Keratinocyte (primary cell): ENCODE data around the gene SLC34A2. TPM values are rescaled to one million over a fixed set of nuclear protein-coding genes. Genes with fewer than 3 reads are reported as not detected.

Experiments used
- DNase-seq: peaks from one replicate; pipeline ENCODE4 v3.0.0-alpha.2; 2011; ENCODE audit warnings: low read depth, missing footprints, low spot score
- FAIRE-seq: peaks from 2 replicates; lab custom pipeline; 2011; peaks lifted over from hg19 to GRCh38; lab: Jason Lieb, UNC
- H2AFZ ChIP-seq: 2 replicates; pipeline ENCODE4 v1.6.0; 2012; ENCODE audit warnings: low read length, control low read depth, inconsistent platforms; ENCODE audit not compliant: control insufficient read depth
- H3K27ac ChIP-seq: 2 replicates; pipeline ENCODE4 v1.5.1; 2011; ENCODE audit warnings: low read length; ENCODE audit not compliant: control insufficient read depth, insufficient read depth
- H3K27me3 ChIP-seq: 3 replicates; pipeline ENCODE4 v1.6.0; 2011; ENCODE audit warnings: low read length; ENCODE audit not compliant: control insufficient read depth, insufficient read depth; ENCODE audit errors: extremely low read depth
- H3K36me3 ChIP-seq, 2 experiments: 2 replicates in 1 of 2; 3 replicates in 1 of 2; pipeline ENCODE4 v1.5.1; 2011; ENCODE audit warnings: low read length in 2 of 2, mild to moderate bottlenecking in 1 of 2; ENCODE audit not compliant: control insufficient read depth in 2 of 2, insufficient read depth in 2 of 2; ENCODE audit errors: extremely low read depth in 1 of 2
- H3K4me1 ChIP-seq: 3 replicates; pipeline ENCODE4 v1.5.1; 2011; ENCODE audit warnings: low read length; ENCODE audit not compliant: control insufficient read depth, insufficient read depth; ENCODE audit errors: extremely low read depth
- H3K4me2 ChIP-seq: 3 replicates; pipeline ENCODE4 v1.6.0; 2011; ENCODE audit warnings: low read depth, low read length; ENCODE audit not compliant: control insufficient read depth, insufficient read depth; ENCODE audit errors: extremely low read depth
- H3K4me3 ChIP-seq, 3 experiments: fragments of 200-600 bp in 1 of 3; sonication (generic) in 1 of 3; 2 replicates in 2 of 3; 3 replicates in 1 of 3; pipeline ENCODE4 v1.5.1; 2011 to 2016; ENCODE audit warnings: low read length in 3 of 3, mild to moderate bottlenecking in 3 of 3, control low read depth in 2 of 3, inconsistent platforms in 1 of 3, low read depth in 1 of 3, mixed read lengths in 1 of 3, mixed run types in 1 of 3, moderate library complexity in 1 of 3; ENCODE audit not compliant: control insufficient read depth in 2 of 3, insufficient read depth in 2 of 3; ENCODE audit errors: extremely low read depth in 1 of 3
- H3K79me2 ChIP-seq: 2 replicates; pipeline ENCODE4 v1.6.0; 2012; ENCODE audit warnings: low read length; ENCODE audit not compliant: control insufficient read depth, insufficient read depth
- H3K9ac ChIP-seq: 3 replicates; pipeline ENCODE4 v1.6.0; 2011; ENCODE audit warnings: low read length; ENCODE audit not compliant: control insufficient read depth, insufficient read depth; ENCODE audit errors: extremely low read depth
- H3K9me1 ChIP-seq: 3 replicates; pipeline ENCODE4 v1.6.0; 2011; ENCODE audit warnings: low read length; ENCODE audit not compliant: control insufficient read depth, insufficient read depth; ENCODE audit errors: extremely low read depth
- H3K9me3 ChIP-seq: 2 replicates; pipeline ENCODE4 v1.5.1; 2012; ENCODE audit warnings: low read depth, low read length; ENCODE audit not compliant: control insufficient read depth
- H4K20me1 ChIP-seq: 3 replicates; pipeline ENCODE4 v1.6.0; 2011; ENCODE audit warnings: low read length; ENCODE audit not compliant: control insufficient read depth, insufficient read depth; ENCODE audit errors: extremely low read depth
- EZH2 ChIP-seq: IDR thresholded peaks from one replicate; pipeline ENCODE4 v1.6.1; 2012; ENCODE audit warnings: inconsistent platforms, mild to moderate bottlenecking, low read length, moderate library complexity
- dilution Hi-C: fragments of 300-500 bp; cut with MboI; formaldehyde crosslinking; loops from one replicate; pipeline ENCODE4 v1.7.0; 2020; ENCODE audit warnings: low sequenced_read_pairs; ENCODE audit not compliant: extremely low pct_ligation_motif_present
- polyA plus RNA-seq, 5 experiments: library from polyadenylated mRNA; depleted of rRNA in 3 of 5; stranded (reverse) in 3 of 5; stranded (forward) in 1 of 5; unstranded in 1 of 5; fragments of >200 nt; gene quantifications; 1 replicate in 1 of 5; 2 replicates in 3 of 5; 3 replicates in 1 of 5; pipeline versions ENCODE4 v1.2.1 to v1.2.3, GENCODE V29; 2011 to 2012; ENCODE audit warnings: missing spikeins in 2 of 5, low read depth in 1 of 5, low replicate concordance in 1 of 5
- TF ChIP-seq, protein P1 (sequence below), 3 experiments: IDR thresholded peaks in 1 of 3; conservative IDR thresholded peaks in 1 of 3; optimal IDR thresholded peaks in 1 of 3; 2 replicates in 2 of 3; 3 replicates in 1 of 3; pipeline versions ENCODE3 to v1.5.1; 2011; ENCODE audit warnings: low read length in 3 of 3, mild to moderate bottlenecking in 3 of 3, moderate library complexity in 2 of 3, control low read depth in 1 of 3, inconsistent platforms in 1 of 3; ENCODE audit not compliant: insufficient read depth in 2 of 3; ENCODE audit errors: extremely low read depth in 1 of 3

The SLC34A2 gene
- polyA plus RNA-seq, 1 donor (not counting 4 experiments of a cell fraction or from before 2014, with no cell fraction given): not detected

DNA sequence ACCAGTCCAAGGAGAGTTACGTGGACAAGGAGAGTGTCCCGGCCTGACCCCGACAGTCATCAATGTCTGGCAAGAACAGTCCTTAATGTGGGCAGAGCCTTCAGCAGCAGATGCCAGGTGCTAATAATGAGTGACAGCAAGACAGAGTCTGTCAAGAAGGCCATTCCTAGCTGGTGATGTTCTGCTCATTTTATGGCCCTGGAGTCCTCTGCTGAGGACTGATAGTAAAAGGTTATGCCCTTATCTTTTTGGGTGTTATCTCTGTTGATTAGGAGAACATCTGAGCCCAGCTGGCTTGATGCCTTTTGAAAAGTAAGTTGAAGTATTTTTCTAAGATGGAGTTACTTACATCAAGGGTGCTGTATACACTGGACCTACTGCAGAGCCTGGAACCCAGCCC, 67.3 kb downstream of the SLC34A2 start:
- no peaks in the 10 kb centered on the region for H3K9me3 ChIP-seq
- FAIRE-seq: no peak

DNA sequence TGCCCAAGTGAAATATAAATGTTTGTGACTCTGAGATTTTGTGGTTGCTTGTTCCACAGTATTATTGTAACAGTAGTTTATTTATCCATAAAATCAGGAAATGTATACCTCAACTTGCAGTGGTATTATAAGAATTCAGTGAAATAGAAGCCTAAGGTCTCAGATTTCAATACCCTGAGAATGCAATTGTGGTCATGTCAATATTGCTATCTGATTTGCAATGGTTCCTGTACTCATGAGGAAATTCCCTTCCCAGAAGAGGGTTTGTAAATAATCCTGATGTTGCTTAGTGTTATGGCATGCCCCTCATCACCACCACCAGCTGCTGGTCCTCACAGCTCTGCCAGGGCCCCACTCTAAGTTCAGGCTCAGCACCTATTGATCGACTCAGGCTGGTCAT, 67.8 kb downstream of the SLC34A2 start:
- no peaks in the 10 kb centered on the region for H3K27me3 ChIP-seq
- H4K20me1 ChIP-seq: no peaks in the 10 kb centered on the region
- DNase-seq: no peak
- H3K36me3 ChIP-seq: no peaks in the 10 kb centered on the region
- dilution Hi-C loops: no loop called here
- no peaks in the 10 kb centered on the region for H3K9me3 ChIP-seq
- TF ChIP-seq EZH2: no peak
- TF ChIP-seq, protein P1, sequence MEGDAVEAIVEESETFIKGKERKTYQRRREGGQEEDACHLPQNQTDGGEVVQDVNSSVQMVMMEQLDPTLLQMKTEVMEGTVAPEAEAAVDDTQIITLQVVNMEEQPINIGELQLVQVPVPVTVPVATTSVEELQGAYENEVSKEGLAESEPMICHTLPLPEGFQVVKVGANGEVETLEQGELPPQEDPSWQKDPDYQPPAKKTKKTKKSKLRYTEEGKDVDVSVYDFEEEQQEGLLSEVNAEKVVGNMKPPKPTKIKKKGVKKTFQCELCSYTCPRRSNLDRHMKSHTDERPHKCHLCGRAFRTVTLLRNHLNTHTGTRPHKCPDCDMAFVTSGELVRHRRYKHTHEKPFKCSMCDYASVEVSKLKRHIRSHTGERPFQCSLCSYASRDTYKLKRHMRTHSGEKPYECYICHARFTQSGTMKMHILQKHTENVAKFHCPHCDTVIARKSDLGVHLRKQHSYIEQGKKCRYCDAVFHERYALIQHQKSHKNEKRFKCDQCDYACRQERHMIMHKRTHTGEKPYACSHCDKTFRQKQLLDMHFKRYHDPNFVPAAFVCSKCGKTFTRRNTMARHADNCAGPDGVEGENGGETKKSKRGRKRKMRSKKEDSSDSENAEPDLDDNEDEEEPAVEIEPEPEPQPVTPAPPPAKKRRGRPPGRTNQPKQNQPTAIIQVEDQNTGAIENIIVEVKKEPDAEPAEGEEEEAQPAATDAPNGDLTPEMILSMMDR (optimal IDR thresholded peaks at IDR 0.05 in 1 of 3, IDR thresholded peaks at IDR 0.05 in 1 of 3, conservative IDR thresholded peaks at IDR 0.05 in 1 of 3; ENCODE audit: extremely low read depth in 1 of 3, insufficient read depth in 2 of 3, low read length in 3 of 3): no peak
- no peaks in the 10 kb centered on the region for H3K9me1 ChIP-seq
- no peak overlapping the region for H3K4me2 ChIP-seq
- FAIRE-seq: no peak
- peaks cover 5% of the 10 kb centered on the region for H3K4me1 ChIP-seq
- H3K9ac ChIP-seq: no peak overlapping the region
- H3K79me2 ChIP-seq: no peaks in the 10 kb centered on the region
- no peak overlapping the region for H2AFZ ChIP-seq
- no peak overlapping the region for H3K4me3 ChIP-seq
- H3K27ac ChIP-seq: no peak overlapping the region

More for the DNA sequence above, 67.3 kb downstream of the SLC34A2 start:
- peaks cover 2% of the 10 kb centered on the region for H3K4me1 ChIP-seq
- H4K20me1 ChIP-seq: no peaks in the 10 kb centered on the region
- H3K27ac ChIP-seq: no peak overlapping the region
- no peaks in the 10 kb centered on the region for H3K36me3 ChIP-seq
- DNase-seq: no peak
- TF ChIP-seq EZH2: no peak
- H3K79me2 ChIP-seq: no peaks in the 10 kb centered on the region
- no peak overlapping the region for H2AFZ ChIP-seq
- H3K9ac ChIP-seq: no peak overlapping the region
- H3K4me3 ChIP-seq: no peak overlapping the region
- no peak overlapping the region for H3K4me2 ChIP-seq
- no peaks in the 10 kb centered on the region for H3K27me3 ChIP-seq
- dilution Hi-C loops: no loop called here
- no peaks in the 10 kb centered on the region for H3K9me1 ChIP-seq

DNA sequence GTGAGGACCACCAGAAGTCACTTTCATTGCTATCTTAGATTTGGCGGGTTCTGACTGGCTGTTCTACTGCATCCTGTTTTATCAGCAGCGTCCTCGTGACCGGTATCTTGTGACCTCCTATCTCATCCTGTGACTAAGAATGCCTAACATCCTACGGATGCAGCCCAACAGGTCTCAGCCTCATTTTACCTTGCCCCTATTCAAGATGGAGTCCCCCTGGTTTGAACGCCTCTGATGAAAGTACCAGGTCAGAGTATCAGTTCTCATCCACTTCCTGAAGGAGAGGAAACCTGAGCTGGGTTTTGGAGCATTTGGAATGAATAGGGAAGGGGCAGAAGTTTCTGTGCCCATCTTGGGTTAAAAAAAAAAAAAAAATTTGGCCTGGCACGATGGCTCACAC, 70.2 kb downstream of the SLC34A2 start:
- no peak for DNase-seq
- H3K4me1 ChIP-seq: peaks cover 5% of the 10 kb centered on the region
- H3K9me1 ChIP-seq: no peaks in the 10 kb centered on the region
- H3K9me3 ChIP-seq: no peaks in the 10 kb centered on the region
- H3K27me3 ChIP-seq: no peaks in the 10 kb centered on the region
- H3K27ac ChIP-seq: no peak overlapping the region
- no peak for FAIRE-seq
- H3K4me3 ChIP-seq: no peak overlapping the region
- no peaks in the 10 kb centered on the region for H4K20me1 ChIP-seq
- H2AFZ ChIP-seq: no peak overlapping the region
- H3K36me3 ChIP-seq: no peaks in the 10 kb centered on the region
- no peak overlapping the region for H3K9ac ChIP-seq
- TF ChIP-seq, protein P1 (optimal IDR thresholded peaks at IDR 0.05 in 1 of 3, IDR thresholded peaks at IDR 0.05 in 1 of 3, conservative IDR thresholded peaks at IDR 0.05 in 1 of 3; ENCODE audit: extremely low read depth in 1 of 3, insufficient read depth in 2 of 3, low read length in 3 of 3): no peak
- TF ChIP-seq EZH2: no peak
- dilution Hi-C loops: no loop called here
- H3K4me2 ChIP-seq: no peak overlapping the region
- no peaks in the 10 kb centered on the region for H3K79me2 ChIP-seq
